WTC11 (cell line): ENCODE measurements around the gene RBP7.

ENCODE experiments used
- CREM ChIP-seq: sonication (generic); formaldehyde crosslinking; IDR thresholded peaks from 2 replicates; pipeline ENCODE4 v1.8.1; 2022; ENCODE audit warnings: mild to moderate bottlenecking, missing genetic modification reagents, moderate library complexity
- NFYB ChIP-seq: sonication (generic); formaldehyde crosslinking; conservative IDR thresholded peaks from 2 replicates; pipeline ENCODE4 v1.8.0; 2022; ENCODE audit warnings: low read depth, missing genetic modification reagents
- RELA ChIP-seq: sonication (generic); formaldehyde crosslinking; IDR thresholded peaks from 2 replicates; pipeline ENCODE4 v1.8.1; 2022; ENCODE audit warnings: missing genetic modification reagents, mild to moderate bottlenecking, borderline replicate concordance
- SP1 ChIP-seq: sonication (generic); formaldehyde crosslinking; conservative IDR thresholded peaks from 2 replicates; pipeline ENCODE4 v1.8.1; 2022; ENCODE audit warnings: missing genetic modification reagents
- ZNF416 ChIP-seq: fragments of 250-450 bp; sonication (Bioruptor Pico); IDR thresholded peaks from 2 replicates; pipeline ENCODE4 v1.9.0; 2021; ENCODE audit warnings: mild to moderate bottlenecking, inconsistent platforms
- TF ChIP-seq, protein P1 (sequence below): fragments of 200-600 bp; IDR thresholded peaks from 2 replicates; pipeline ENCODE4 v1.8.0; 2022; ENCODE audit warnings: antibody characterized with exemption
- TF ChIP-seq, protein P2 (sequence below): sonication (generic); formaldehyde crosslinking; IDR thresholded peaks from 2 replicates; pipeline ENCODE4 v1.8.1; 2022; ENCODE audit warnings: missing genetic modification reagents, borderline replicate concordance
- TF ChIP-seq, protein P3 (sequence below): sonication (generic); formaldehyde crosslinking; IDR thresholded peaks from 2 replicates; pipeline ENCODE4 v1.8.1; 2023; ENCODE audit warnings: mild to moderate bottlenecking, moderate library complexity, missing genetic modification reagents

DNA sequence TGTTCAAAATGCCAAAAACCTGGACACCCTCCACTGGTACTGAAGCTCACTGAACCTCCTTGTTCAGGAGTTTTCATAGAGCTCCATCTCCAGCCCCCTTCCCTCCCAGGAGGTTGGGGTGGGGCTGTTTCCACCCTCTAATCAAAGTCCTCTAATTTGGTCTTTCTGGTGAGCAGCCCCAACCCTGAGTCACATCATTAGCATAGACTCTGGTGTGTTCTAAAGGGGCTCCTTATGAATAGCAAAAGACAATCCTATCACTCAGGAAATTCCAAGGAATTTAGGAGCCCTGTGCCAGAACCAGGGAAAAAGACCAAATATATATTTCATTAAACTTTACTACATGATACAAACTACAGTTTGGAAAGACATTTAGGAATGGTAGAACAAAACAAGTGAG, 22.5 kb downstream of the RBP7 start:
- TF ChIP-seq, protein P1, sequence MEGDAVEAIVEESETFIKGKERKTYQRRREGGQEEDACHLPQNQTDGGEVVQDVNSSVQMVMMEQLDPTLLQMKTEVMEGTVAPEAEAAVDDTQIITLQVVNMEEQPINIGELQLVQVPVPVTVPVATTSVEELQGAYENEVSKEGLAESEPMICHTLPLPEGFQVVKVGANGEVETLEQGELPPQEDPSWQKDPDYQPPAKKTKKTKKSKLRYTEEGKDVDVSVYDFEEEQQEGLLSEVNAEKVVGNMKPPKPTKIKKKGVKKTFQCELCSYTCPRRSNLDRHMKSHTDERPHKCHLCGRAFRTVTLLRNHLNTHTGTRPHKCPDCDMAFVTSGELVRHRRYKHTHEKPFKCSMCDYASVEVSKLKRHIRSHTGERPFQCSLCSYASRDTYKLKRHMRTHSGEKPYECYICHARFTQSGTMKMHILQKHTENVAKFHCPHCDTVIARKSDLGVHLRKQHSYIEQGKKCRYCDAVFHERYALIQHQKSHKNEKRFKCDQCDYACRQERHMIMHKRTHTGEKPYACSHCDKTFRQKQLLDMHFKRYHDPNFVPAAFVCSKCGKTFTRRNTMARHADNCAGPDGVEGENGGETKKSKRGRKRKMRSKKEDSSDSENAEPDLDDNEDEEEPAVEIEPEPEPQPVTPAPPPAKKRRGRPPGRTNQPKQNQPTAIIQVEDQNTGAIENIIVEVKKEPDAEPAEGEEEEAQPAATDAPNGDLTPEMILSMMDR, result no peak
- no peak for TF ChIP-seq CREM
- no peak for TF ChIP-seq RELA (CRISPR knock-in tag)
- TF ChIP-seq, protein P2, sequence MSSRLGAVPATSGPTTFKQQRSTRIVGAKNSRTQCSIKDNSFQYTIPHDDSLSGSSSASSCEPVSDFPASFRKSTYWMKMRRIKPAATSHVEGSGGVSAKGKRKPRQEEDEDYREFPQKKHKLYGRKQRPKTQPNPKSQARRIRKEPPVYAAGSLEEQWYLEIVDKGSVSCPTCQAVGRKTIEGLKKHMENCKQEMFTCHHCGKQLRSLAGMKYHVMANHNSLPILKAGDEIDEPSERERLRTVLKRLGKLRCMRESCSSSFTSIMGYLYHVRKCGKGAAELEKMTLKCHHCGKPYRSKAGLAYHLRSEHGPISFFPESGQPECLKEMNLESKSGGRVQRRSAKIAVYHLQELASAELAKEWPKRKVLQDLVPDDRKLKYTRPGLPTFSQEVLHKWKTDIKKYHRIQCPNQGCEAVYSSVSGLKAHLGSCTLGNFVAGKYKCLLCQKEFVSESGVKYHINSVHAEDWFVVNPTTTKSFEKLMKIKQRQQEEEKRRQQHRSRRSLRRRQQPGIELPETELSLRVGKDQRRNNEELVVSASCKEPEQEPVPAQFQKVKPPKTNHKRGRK (CRISPR knock-in tag), result no peak
- no peak for TF ChIP-seq NFYB (CRISPR knock-in tag)
- TF ChIP-seq ZNF416, result no peak
- TF ChIP-seq, protein P3, sequence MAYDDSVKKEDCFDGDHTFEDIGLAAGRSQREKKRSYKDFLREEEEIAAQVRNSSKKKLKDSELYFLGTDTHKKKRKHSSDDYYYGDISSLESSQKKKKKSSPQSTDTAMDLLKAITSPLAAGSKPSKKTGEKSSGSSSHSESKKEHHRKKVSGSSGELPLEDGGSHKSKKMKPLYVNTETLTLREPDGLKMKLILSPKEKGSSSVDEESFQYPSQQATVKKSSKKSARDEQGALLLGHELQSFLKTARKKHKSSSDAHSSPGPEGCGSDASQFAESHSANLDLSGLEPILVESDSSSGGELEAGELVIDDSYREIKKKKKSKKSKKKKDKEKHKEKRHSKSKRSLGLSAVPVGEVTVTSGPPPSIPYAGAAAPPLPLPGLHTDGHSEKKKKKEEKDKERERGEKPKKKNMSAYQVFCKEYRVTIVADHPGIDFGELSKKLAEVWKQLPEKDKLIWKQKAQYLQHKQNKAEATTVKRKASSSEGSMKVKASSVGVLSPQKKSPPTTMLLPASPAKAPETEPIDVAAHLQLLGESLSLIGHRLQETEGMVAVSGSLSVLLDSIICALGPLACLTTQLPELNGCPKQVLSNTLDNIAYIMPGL (CRISPR knock-in tag), result no peak
- no peak for TF ChIP-seq SP1 (CRISPR knock-in tag)
